Astrocyte (in vitro differentiated cells and primary cell): ENCODE measurements around the gene DERL3. TPM values are rescaled to one million over a fixed set of nuclear protein-coding genes. Genes with fewer than 3 reads are reported as not detected.

Experiments used
- DNase-seq: peaks from one replicate; pipeline ENCODE4 v3.0.0-alpha.2; 2010; ENCODE audit warnings: low read depth
- FAIRE-seq: peaks from 2 replicates; lab custom pipeline; 2011; peaks lifted over from hg19 to GRCh38; lab: Jason Lieb, UNC
- H2AFZ ChIP-seq: 2 replicates; pipeline ENCODE4 v1.6.0; 2012; ENCODE audit warnings: low read depth, low read length, inconsistent platforms
- H3K27ac ChIP-seq: 2 replicates; pipeline ENCODE4 v1.5.1; 2011; ENCODE audit warnings: low read depth, low read length, inconsistent platforms
- H3K27me3 ChIP-seq: 2 replicates; pipeline ENCODE4 v1.6.0; 2011; ENCODE audit warnings: low read length, inconsistent platforms; ENCODE audit not compliant: insufficient read depth
- H3K36me3 ChIP-seq: 2 replicates; pipeline ENCODE4 v1.5.1; 2011; ENCODE audit warnings: low read length, inconsistent platforms; ENCODE audit not compliant: insufficient read depth
- H3K4me1 ChIP-seq: 2 replicates; pipeline ENCODE4 v1.5.1; 2011; ENCODE audit warnings: low read length, inconsistent platforms; ENCODE audit not compliant: insufficient read depth
- H3K4me2 ChIP-seq: 2 replicates; pipeline ENCODE4 v1.6.0; 2012; ENCODE audit warnings: low read length, inconsistent platforms
- H3K4me3 ChIP-seq: 2 replicates; pipeline ENCODE4 v1.5.1; 2011; ENCODE audit warnings: low read depth, mild to moderate bottlenecking, low read length, inconsistent platforms; ENCODE audit not compliant: insufficient read depth
- H3K79me2 ChIP-seq: 2 replicates; pipeline ENCODE4 v1.6.0; 2012; ENCODE audit warnings: mild to moderate bottlenecking, low read length, inconsistent platforms; ENCODE audit not compliant: insufficient read depth
- H3K9ac ChIP-seq: 2 replicates; pipeline ENCODE4 v1.6.0; 2012; ENCODE audit warnings: mild to moderate bottlenecking, low read length, inconsistent platforms
- H3K9me3 ChIP-seq: 2 replicates; pipeline ENCODE4 v1.5.1; 2012; ENCODE audit warnings: low read depth, mild to moderate bottlenecking, low read length, inconsistent platforms; ENCODE audit not compliant: insufficient read depth
- H4K20me1 ChIP-seq: 2 replicates; pipeline ENCODE4 v1.6.0; 2012; ENCODE audit warnings: low read length, inconsistent platforms; ENCODE audit not compliant: insufficient read depth
- H3K27ac Mint-ChIP-seq: one replicate; pipeline ENCODE4 v1.8.0; 2021; ENCODE audit warnings: mild to moderate bottlenecking, mixed read lengths; ENCODE audit not compliant: unreplicated experiment
- H3K27me3 Mint-ChIP-seq: one replicate; pipeline ENCODE4 v1.8.0; 2021; ENCODE audit warnings: low read depth, mixed read lengths; ENCODE audit not compliant: unreplicated experiment
- H3K36me3 Mint-ChIP-seq: one replicate; pipeline ENCODE4 v1.8.0; 2021; ENCODE audit warnings: low read depth, mixed read lengths; ENCODE audit not compliant: unreplicated experiment
- H3K4me1 Mint-ChIP-seq: one replicate; pipeline ENCODE4 v1.8.0; 2021; ENCODE audit warnings: low read depth, mixed read lengths; ENCODE audit not compliant: unreplicated experiment
- H3K4me3 Mint-ChIP-seq: one replicate; pipeline ENCODE4 v1.8.0; 2021; ENCODE audit warnings: mild to moderate bottlenecking, moderate library complexity, mixed read lengths; ENCODE audit not compliant: unreplicated experiment
- H3K9me3 Mint-ChIP-seq: one replicate; pipeline ENCODE4 v1.8.0; 2021; ENCODE audit warnings: mild to moderate bottlenecking, mixed read lengths; ENCODE audit not compliant: unreplicated experiment
- CTCF ChIP-seq: IDR thresholded peaks from 2 replicates; pipeline ENCODE4 v1.5.1; 2011; ENCODE audit warnings: low read depth, mild to moderate bottlenecking, inconsistent platforms, low read length, moderate library complexity; ENCODE audit not compliant: insufficient read depth
- EZH2 ChIP-seq: IDR thresholded peaks from 2 replicates; pipeline ENCODE4 v1.6.1; 2012; ENCODE audit warnings: mild to moderate bottlenecking, low read length, inconsistent platforms; ENCODE audit not compliant: insufficient read depth
- total RNA-seq: library from RNA; stranded (reverse); gene quantifications from 2 replicates; pipeline ENCODE4 v1.2.1, GENCODE V29; 2021

Gene DERL3
- total RNA-seq, 1 donor from 2014 or later: 0.82 TPM

- Mint-ChIP-seq H3K4me1 (peaks cover 5% of the 10 kb centered on the region), H3K36me3 (peaks cover 18% of the 10 kb centered on the region), H3K27me3 (no peaks in the 10 kb centered on the region), H3K9me3 (no peaks in the 10 kb centered on the region), H3K4me3 (no peak overlapping the region), H3K27ac (no peak overlapping the region)
- no peak overlapping the region for H3K9ac ChIP-seq
- no peak for DNase-seq
- H3K27me3 ChIP-seq: no peaks in the 10 kb centered on the region
- H3K79me2 ChIP-seq: peaks cover 20% of the 10 kb centered on the region
- peaks cover 58% of the 10 kb centered on the region for H4K20me1 ChIP-seq
- H2AFZ ChIP-seq: no peak overlapping the region
- peaks cover 10% of the 10 kb centered on the region for H3K36me3 ChIP-seq
- TF ChIP-seq CTCF (no peak), EZH2 (no peak)
- no peak for FAIRE-seq
- no peak overlapping the region for H3K4me3 ChIP-seq
- H3K27ac ChIP-seq: no peak overlapping the region
- no peaks in the 10 kb centered on the region for H3K9me3 ChIP-seq
- no peak overlapping the region for H3K4me2 ChIP-seq
- H3K4me1 ChIP-seq: no peaks in the 10 kb centered on the region
Measured at GRCh38 chr22:23832226-23833016, 6.4 kb downstream of the DERL3 start.

- FAIRE-seq: no peak
Measured at GRCh38 chr22:23831781-23832180, 7.0 kb downstream of the DERL3 start.

More at GRCh38 chr22:23831781-23832180, 7.0 kb downstream of the DERL3 start:
- Mint-ChIP-seq H3K27me3 (no peaks in the 10 kb centered on the region), H3K4me3 (no peak overlapping the region), H3K36me3 (peaks cover 19% of the 10 kb centered on the region), H3K9me3 (no peaks in the 10 kb centered on the region), H3K4me1 (peaks cover 6% of the 10 kb centered on the region), H3K27ac (no peak overlapping the region)
- H3K4me1 ChIP-seq: no peaks in the 10 kb centered on the region
- H3K4me3 ChIP-seq: no peak overlapping the region
- peaks cover 10% of the 10 kb centered on the region for H3K36me3 ChIP-seq
- no peak for DNase-seq
- H3K27ac ChIP-seq: no peak overlapping the region
- H2AFZ ChIP-seq: no peak overlapping the region
- peaks cover 20% of the 10 kb centered on the region for H3K79me2 ChIP-seq
- H3K4me2 ChIP-seq: no peak overlapping the region
- peaks cover 58% of the 10 kb centered on the region for H4K20me1 ChIP-seq
- H3K27me3 ChIP-seq: no peaks in the 10 kb centered on the region
- no peak overlapping the region for H3K9ac ChIP-seq
- no peaks in the 10 kb centered on the region for H3K9me3 ChIP-seq
- no peak for TF ChIP-seq CTCF
- no peak for TF ChIP-seq EZH2
